ENCODE results near the gene TPD52L2.
"Not testable (repeated sequence)": the region's sequence is repeated elsewhere in the genome, so short reads cannot be mapped to it uniquely, and the experiment has no call there.

Gene TPD52L2

GRCh38 chr20:63896264-63897105 lies 31.4 kb downstream of the TPD52L2 start:
- H3K27ac Mint-ChIP-seq: peak overlapping the region; percentile 94
- peak; percentile 71 to 76 for ATAC-seq (replicated peaks)

DNA sequence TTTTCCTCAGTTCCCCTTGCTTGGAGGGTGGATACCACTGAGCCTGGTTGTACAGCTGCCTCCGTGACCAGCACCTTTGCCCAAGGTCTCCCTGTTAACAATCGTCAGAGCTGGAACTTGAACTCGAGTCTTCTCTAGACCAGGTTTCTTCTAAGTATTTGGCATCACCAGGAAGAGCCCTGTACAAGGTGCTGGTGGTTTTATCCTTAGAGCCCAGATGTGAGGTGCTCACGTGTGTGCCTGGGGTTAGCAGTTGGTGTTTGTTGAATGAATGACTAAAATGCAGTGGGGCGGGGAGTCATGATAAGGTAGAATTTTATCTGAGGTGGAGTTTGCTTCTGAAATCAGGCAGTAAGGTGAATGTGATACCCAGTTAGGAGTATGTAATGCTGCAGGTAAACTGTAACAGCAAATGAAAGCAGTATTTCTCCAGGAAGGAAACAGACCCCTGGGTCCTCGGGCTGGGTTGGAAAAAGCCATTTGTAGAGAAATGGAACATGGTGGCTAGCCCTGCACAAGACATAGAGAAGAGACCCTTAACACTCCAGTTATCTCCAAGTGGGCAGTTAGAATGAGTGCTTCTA lies 33.0 kb downstream of the TPD52L2 start:
- ATAC-seq (replicated peaks): no peak
- Mint-ChIP-seq H3K27ac (peak overlapping the region; percentile 53), H3K4me1 (peaks cover 29 to 63% of the 10 kb centered on the region in 2 donors)

More at GRCh38 chr20:63896264-63897105, 31.4 kb downstream of the TPD52L2 start:
- Mint-ChIP-seq H3K9me3 (no peaks in the 10 kb centered on the region), H3K4me1 (peaks cover 25 to 57% of the 10 kb centered on the region in 2 donors), H3K4me3 (peak overlapping the region; percentile 81 to 82), H3K36me3 (peaks cover 17 to 25% of the 10 kb centered on the region in 2 donors), H3K27me3 (no peaks in the 10 kb centered on the region)
- peak; percentile 29 for DNase-seq

GRCh38 chr20:63898882-63899558 lies 34.0 kb downstream of the TPD52L2 start:
- H3K27ac Mint-ChIP-seq: peak overlapping the region; percentile 43
- H3K9me3 Mint-ChIP-seq: no peaks in the 10 kb centered on the region
- H3K4me3 Mint-ChIP-seq: no peak overlapping the region

More for the DNA sequence above, 33.0 kb downstream of the TPD52L2 start:
- no peak for DNase-seq
- H3K27me3 Mint-ChIP-seq: no peaks in the 10 kb centered on the region
- H3K36me3 Mint-ChIP-seq: peaks cover 23 to 28% of the 10 kb centered on the region in 2 donors
- no peaks in the 10 kb centered on the region for H3K9me3 Mint-ChIP-seq
- H3K4me3 Mint-ChIP-seq: no peak overlapping the region

GRCh38 chr20:63900413-63900812 lies 35.3 kb downstream of the TPD52L2 start:
- peaks cover 23 to 34% of the 10 kb centered on the region in 2 donors for H3K36me3 Mint-ChIP-seq
- H3K27ac Mint-ChIP-seq: no peak overlapping the region
- ATAC-seq (replicated peaks) (no peak), DNase-seq (no peak)
- no peaks in the 10 kb centered on the region for H3K9me3 Mint-ChIP-seq
- no peaks in the 10 kb centered on the region for H3K27me3 Mint-ChIP-seq
- no peak overlapping the region for H3K4me3 Mint-ChIP-seq
- H3K4me1 Mint-ChIP-seq: peaks cover 29 to 60% of the 10 kb centered on the region in 2 donors

More at GRCh38 chr20:63898882-63899558, 34.0 kb downstream of the TPD52L2 start:
- H3K4me1 Mint-ChIP-seq: peaks cover 28 to 63% of the 10 kb centered on the region in 2 donors
- no peaks in the 10 kb centered on the region for H3K27me3 Mint-ChIP-seq
- peaks cover 23 to 29% of the 10 kb centered on the region in 2 donors for H3K36me3 Mint-ChIP-seq
- DNase-seq (no peak), ATAC-seq (replicated peaks) (no peak)

- Mint-ChIP-seq H3K4me1 (peaks cover 19 to 43% of the 10 kb centered on the region in 2 donors), H3K27ac (no peak overlapping the region)
- no peak for ATAC-seq (replicated peaks)
Measured at GRCh38 chr20:63903796-63904561, 38.9 kb downstream of the TPD52L2 start.

DNA sequence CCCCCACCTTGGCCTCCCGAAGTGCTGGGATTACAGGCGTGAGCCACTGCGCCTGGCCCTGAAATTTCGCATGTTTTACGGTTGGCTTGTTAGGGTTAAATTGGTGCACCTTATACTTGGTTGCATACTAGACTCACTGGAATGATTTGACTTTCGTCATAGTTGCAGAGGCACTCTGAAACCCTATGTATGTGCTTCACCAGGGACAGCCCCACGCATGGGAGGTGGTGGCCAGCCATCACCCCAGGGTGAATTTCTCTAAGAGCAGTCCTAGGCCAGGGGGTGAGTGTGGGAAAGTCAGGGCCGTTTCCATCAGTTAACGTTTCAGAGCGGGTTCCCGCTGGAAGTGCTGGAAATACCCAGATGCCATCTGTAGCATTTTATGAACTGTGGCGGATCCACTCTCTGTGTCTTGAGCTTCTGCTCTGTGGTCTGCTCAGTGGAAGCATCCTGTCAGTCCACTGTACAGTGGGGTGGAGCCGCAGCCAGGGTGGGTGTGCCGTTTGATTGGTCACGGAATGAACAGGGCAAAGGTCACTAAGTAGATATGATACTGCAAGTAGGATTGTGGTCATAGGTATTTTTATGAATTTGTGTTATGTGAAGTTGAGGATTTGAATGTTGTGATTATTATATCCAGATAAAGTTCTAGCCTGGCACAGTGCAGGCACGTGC lies 43.1 kb downstream of the TPD52L2 start:
- H3K4me1 Mint-ChIP-seq: peaks cover 24 to 48% of the 10 kb centered on the region in 2 donors
- peaks cover 5 to 22% of the 10 kb centered on the region in 2 donors for H3K36me3 Mint-ChIP-seq
- H3K9me3 Mint-ChIP-seq: no peaks in the 10 kb centered on the region
- no peak for DNase-seq
- no peaks in the 10 kb centered on the region for H3K27me3 Mint-ChIP-seq
- no peak overlapping the region for H3K4me3 Mint-ChIP-seq
- peak; percentile 33 to 71 for ATAC-seq (replicated peaks)
- H3K27ac Mint-ChIP-seq: peak overlapping the region; percentile 52

More at GRCh38 chr20:63903796-63904561, 38.9 kb downstream of the TPD52L2 start:
- Mint-ChIP-seq H3K27me3 (no peaks in the 10 kb centered on the region), H3K4me3 (no peak overlapping the region), H3K9me3 (no peaks in the 10 kb centered on the region), H3K36me3 (peaks cover 15 to 24% of the 10 kb centered on the region in 2 donors)
- no peak for DNase-seq

DNA sequence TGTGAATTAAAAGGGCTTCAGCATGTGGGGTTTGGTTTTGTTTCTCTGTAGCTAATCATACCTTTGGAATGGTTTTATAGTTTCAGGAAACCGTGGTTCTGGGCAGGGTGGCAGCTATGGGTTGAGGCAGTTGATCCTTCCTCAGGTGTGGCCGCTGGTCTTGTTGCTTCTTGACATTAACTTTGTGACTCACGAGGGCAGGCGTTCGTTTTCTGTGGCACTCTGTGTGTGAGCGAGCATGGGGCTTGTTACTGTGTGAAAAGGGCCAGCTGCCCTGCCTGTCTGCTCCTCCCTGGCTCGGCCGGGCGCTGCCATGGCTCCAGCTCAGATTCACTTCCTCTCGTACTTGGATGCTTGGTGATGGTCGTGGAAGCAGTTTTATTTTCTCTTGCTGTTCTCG lies 46.1 kb downstream of the TPD52L2 start:
- H3K27ac Mint-ChIP-seq: peak overlapping the region; percentile 32
- H3K4me1 Mint-ChIP-seq: peaks cover 26 to 55% of the 10 kb centered on the region in 2 donors
- ATAC-seq (replicated peaks) (peak in 1 of 2 donors; percentile 14), DNase-seq (no peak)
- peaks cover 2 to 3% of the 10 kb centered on the region in 2 donors for H3K9me3 Mint-ChIP-seq
- H3K4me3 Mint-ChIP-seq: no peak overlapping the region
- peaks cover 21 to 30% of the 10 kb centered on the region in 2 donors for H3K36me3 Mint-ChIP-seq
- H3K27me3 Mint-ChIP-seq: no peaks in the 10 kb centered on the region

- ATAC-seq (replicated peaks): no peak
- peaks cover 3 to 4% of the 10 kb centered on the region in 2 donors for H3K9me3 Mint-ChIP-seq
- no peak for DNase-seq
- peaks cover 26 to 61% of the 10 kb centered on the region in 2 donors for H3K4me1 Mint-ChIP-seq
- no peak overlapping the region for H3K4me3 Mint-ChIP-seq
- H3K36me3 Mint-ChIP-seq: peaks cover 34 to 41% of the 10 kb centered on the region in 2 donors
- H3K27me3 Mint-ChIP-seq: no peaks in the 10 kb centered on the region
- H3K27ac Mint-ChIP-seq: no peak overlapping the region
Measured at GRCh38 chr20:63913768-63914167, 48.7 kb downstream of the TPD52L2 start.

GRCh38 chr20:63915471-63915870 lies 50.4 kb downstream of the TPD52L2 start:
- no peak overlapping the region for H3K27ac Mint-ChIP-seq
- H3K9me3 Mint-ChIP-seq: peaks cover 3 to 4% of the 10 kb centered on the region in 2 donors
- DNase-seq (no peak), ATAC-seq (replicated peaks) (no peak)
- no peaks in the 10 kb centered on the region for H3K27me3 Mint-ChIP-seq
- H3K4me1 Mint-ChIP-seq: peaks cover 22 to 56% of the 10 kb centered on the region in 2 donors
- H3K4me3 Mint-ChIP-seq: no peak overlapping the region
- H3K36me3 Mint-ChIP-seq: peaks cover 32 to 36% of the 10 kb centered on the region in 2 donors

GRCh38 chr20:63916371-63916939 lies 51.4 kb downstream of the TPD52L2 start:
- H3K9me3 Mint-ChIP-seq; DNase-seq; ATAC-seq (replicated peaks); H3K4me3 Mint-ChIP-seq; H3K27me3 Mint-ChIP-seq: not testable (repeated sequence)
- H3K27ac Mint-ChIP-seq: peak overlapping the region; percentile 89
- H3K36me3 Mint-ChIP-seq: peaks cover 32 to 36% of the 10 kb centered on the region in 2 donors
- peaks cover 17 to 47% of the 10 kb centered on the region in 2 donors for H3K4me1 Mint-ChIP-seq

- ATAC-seq (replicated peaks): peak; percentile 90 to 97
- H3K4me3 Mint-ChIP-seq: peak overlapping the region; percentile 36 to 51
- H3K9me3 Mint-ChIP-seq: peaks cover 3 to 4% of the 10 kb centered on the region in 2 donors
- no peaks in the 10 kb centered on the region for H3K27me3 Mint-ChIP-seq
- peaks cover 32 to 36% of the 10 kb centered on the region in 2 donors for H3K36me3 Mint-ChIP-seq
- H3K4me1 Mint-ChIP-seq: peaks cover 17 to 38% of the 10 kb centered on the region in 2 donors
- DNase-seq: peak; percentile 43
- peak overlapping the region; percentile 76 for H3K27ac Mint-ChIP-seq
Measured at GRCh38 chr20:63917811-63918210, 52.7 kb downstream of the TPD52L2 start.

GRCh38 chr20:63919130-63919529 lies 54.1 kb downstream of the TPD52L2 start:
- DNase-seq: no peak
- ATAC-seq (replicated peaks): no peak
- no peaks in the 10 kb centered on the region for H3K27me3 Mint-ChIP-seq
- H3K4me3 Mint-ChIP-seq: no peak overlapping the region
- peak overlapping the region; percentile 3 for H3K27ac Mint-ChIP-seq
- peaks cover 3 to 4% of the 10 kb centered on the region in 2 donors for H3K9me3 Mint-ChIP-seq
- peaks cover 14 to 32% of the 10 kb centered on the region in 2 donors for H3K4me1 Mint-ChIP-seq
- peaks cover 32 to 34% of the 10 kb centered on the region in 2 donors for H3K36me3 Mint-ChIP-seq

GRCh38 chr20:63920226-63920625 lies 55.2 kb downstream of the TPD52L2 start:
- no peak overlapping the region for H3K4me3 Mint-ChIP-seq
- H3K27ac Mint-ChIP-seq: no peak overlapping the region
- peaks cover 3 to 4% of the 10 kb centered on the region in 2 donors for H3K9me3 Mint-ChIP-seq
- H3K36me3 Mint-ChIP-seq: peaks cover 25 to 27% of the 10 kb centered on the region in 2 donors
- no peak for DNase-seq
- H3K4me1 Mint-ChIP-seq: peaks cover 11 to 34% of the 10 kb centered on the region in 2 donors
- ATAC-seq (replicated peaks): no peak
- H3K27me3 Mint-ChIP-seq: no peaks in the 10 kb centered on the region

Data from stimulated activated naive B cell treated with anti-CD40 and anti-IgM and Interleukin-4, amounts not matched to agents 10 μg/mL and 1 μg/mL and 100 μg/mL, for 72 hours (primary cell).